AG09309 (cell line): ENCODE data around the gene POFUT1.

Experiments
- DNase-seq: peaks from one replicate; pipeline ENCODE4 v3.0.0-alpha.2; 2010; ENCODE audit warnings: low read depth
- H3K4me3 ChIP-seq: 2 replicates; pipeline ENCODE4 v1.5.1; 2011; ENCODE audit warnings: mild to moderate bottlenecking, low read depth, low read length, moderate library complexity; ENCODE audit not compliant: control insufficient read depth
- TF ChIP-seq, protein P1 (sequence below): IDR thresholded peaks from 2 replicates; pipeline ENCODE4 v1.5.1; 2011; ENCODE audit warnings: mild to moderate bottlenecking, low read depth, low read length, inconsistent platforms; ENCODE audit not compliant: insufficient read depth, control insufficient read depth; ENCODE audit errors: missing control alignments

Gene POFUT1

GRCh38 chr20:32179934-32180333 is 27.7 kb upstream of the POFUT1 start:
- no peak for DNase-seq
- H3K4me3 ChIP-seq = no peak overlapping the region
- TF ChIP-seq, protein P1, sequence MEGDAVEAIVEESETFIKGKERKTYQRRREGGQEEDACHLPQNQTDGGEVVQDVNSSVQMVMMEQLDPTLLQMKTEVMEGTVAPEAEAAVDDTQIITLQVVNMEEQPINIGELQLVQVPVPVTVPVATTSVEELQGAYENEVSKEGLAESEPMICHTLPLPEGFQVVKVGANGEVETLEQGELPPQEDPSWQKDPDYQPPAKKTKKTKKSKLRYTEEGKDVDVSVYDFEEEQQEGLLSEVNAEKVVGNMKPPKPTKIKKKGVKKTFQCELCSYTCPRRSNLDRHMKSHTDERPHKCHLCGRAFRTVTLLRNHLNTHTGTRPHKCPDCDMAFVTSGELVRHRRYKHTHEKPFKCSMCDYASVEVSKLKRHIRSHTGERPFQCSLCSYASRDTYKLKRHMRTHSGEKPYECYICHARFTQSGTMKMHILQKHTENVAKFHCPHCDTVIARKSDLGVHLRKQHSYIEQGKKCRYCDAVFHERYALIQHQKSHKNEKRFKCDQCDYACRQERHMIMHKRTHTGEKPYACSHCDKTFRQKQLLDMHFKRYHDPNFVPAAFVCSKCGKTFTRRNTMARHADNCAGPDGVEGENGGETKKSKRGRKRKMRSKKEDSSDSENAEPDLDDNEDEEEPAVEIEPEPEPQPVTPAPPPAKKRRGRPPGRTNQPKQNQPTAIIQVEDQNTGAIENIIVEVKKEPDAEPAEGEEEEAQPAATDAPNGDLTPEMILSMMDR = no peak

GRCh38 chr20:32181606-32182005 is 26.1 kb upstream of the POFUT1 start:
- TF ChIP-seq, protein P1 = no peak
- DNase-seq = no peak
- no peak overlapping the region for H3K4me3 ChIP-seq

DNA sequence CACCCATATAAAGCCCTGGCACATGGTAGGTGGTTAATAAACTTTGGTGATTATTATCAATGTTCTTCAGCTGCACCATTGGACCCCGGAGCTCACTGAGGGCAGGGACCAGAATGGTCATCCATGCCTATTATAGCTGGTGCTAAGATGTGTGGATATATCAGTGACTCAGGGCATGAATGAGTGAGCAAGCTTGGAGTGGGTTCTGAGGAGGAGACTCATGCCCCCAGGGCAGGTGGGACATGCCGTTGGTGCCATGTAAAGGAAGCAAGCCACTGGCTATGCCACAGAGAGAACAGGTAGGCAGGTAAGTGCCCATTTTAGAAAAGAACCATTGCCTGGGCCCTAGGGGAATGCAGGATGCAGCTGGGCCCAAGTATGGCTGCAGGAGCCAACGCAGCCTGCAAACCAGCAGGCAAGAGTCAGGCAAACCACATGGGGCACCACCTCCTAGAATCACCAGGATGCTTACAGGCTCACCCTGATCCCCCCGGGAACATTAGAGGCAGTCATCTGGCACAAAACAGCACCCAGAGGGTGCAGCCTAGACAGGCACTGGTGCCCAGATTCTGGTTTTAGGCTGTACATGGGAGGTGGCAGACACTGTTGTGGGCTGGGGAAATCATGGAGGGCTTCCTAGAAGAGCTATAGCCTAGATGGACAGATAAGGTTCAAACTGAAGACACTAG is 23.6 kb upstream of the POFUT1 start:
- DNase-seq = no peak
- TF ChIP-seq, protein P1 = no peak
- H3K4me3 ChIP-seq = no peak overlapping the region

DNA sequence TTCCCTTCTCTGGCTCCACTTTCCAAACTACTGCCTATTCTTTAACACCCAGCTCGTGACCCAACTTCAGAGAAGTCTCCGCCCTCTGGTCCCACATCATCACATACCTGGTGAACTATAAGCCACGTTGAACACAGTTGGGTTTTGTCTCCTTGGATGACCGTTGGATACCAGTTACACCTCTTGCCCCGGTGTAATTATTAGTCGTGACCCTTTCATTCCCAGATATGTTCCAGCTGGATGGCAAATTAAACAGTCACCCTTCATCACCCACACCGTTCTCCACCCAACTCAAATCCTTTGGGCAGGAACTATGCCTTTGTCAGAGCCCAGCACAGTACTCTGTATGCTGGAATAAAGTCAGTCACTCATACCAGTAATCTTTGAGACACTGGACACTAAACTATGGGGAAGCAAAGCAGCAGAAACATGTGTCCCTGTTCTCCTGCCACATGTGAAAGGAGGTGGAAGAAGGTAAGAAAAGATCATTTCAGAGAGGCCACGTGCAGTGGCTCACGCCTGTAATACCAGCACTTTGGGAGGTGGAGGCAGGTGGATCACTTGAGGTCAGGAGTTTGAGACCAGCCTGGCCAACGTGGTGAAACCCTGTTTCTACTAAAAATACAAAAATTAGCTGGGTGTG is 22.6 kb upstream of the POFUT1 start:
- TF ChIP-seq, protein P1 = no peak
- H3K4me3 ChIP-seq = no peak overlapping the region
- no peak for DNase-seq

GRCh38 chr20:32186506-32186905 is 21.2 kb upstream of the POFUT1 start:
- DNase-seq = no peak
- H3K4me3 ChIP-seq = no peak overlapping the region
- TF ChIP-seq, protein P1 = no peak

DNA sequence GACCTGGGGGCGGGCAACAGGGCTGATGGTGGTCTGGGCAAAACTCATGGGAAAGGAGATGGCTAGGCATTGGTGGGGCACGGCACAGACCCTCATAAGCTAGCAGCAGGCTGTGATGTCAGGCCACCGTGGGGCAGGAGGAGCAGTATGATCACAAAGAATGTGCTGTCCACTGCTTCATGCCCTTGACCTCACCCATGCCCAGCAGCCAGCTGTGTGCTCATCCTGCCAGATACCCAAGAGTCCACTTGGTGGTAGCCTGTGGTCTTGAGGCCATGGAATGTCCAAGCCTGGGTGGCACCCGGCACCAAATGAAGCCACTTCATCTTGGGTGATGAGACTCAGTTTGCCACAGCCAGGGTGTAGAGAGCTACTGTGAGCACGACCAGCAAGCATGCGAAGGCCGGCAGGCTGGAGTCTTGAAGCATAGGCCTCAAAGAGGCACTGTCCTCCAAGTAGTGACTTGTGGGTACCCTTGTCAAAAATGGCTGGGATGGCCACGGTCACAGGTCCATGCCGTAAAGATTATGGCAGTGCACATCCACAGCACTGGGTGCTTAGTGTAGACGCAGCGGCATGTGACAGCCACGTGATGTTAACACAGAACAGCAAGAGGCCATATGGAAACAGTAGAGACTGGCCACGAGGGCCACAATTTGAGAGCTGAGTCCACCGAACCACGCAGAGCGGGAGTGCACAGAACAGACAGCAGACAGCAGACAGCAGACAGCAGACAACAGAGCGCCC is 19.1 kb upstream of the POFUT1 start:
- TF ChIP-seq, protein P1 = no peak
- no peak for DNase-seq
- no peak overlapping the region for H3K4me3 ChIP-seq
